Keratinocyte (primary cell): ENCODE data around the gene WFDC5. TPM values are rescaled to one million over a fixed set of nuclear protein-coding genes. Genes with fewer than 3 reads are reported as not detected.

Experiments used
- DNase-seq: peaks from one replicate; pipeline ENCODE4 v3.0.0-alpha.2; 2011; ENCODE audit warnings: low read depth, missing footprints, low spot score
- FAIRE-seq: peaks from 2 replicates; lab custom pipeline; 2011; peaks lifted over from hg19 to GRCh38; lab: Jason Lieb, UNC
- H2AFZ ChIP-seq: 2 replicates; pipeline ENCODE4 v1.6.0; 2012; ENCODE audit warnings: low read length, control low read depth, inconsistent platforms; ENCODE audit not compliant: control insufficient read depth
- H3K27ac ChIP-seq: 2 replicates; pipeline ENCODE4 v1.5.1; 2011; ENCODE audit warnings: low read length; ENCODE audit not compliant: control insufficient read depth, insufficient read depth
- H3K27me3 ChIP-seq: 3 replicates; pipeline ENCODE4 v1.6.0; 2011; ENCODE audit warnings: low read length; ENCODE audit not compliant: control insufficient read depth, insufficient read depth; ENCODE audit errors: extremely low read depth
- H3K36me3 ChIP-seq, 2 experiments: 2 replicates in 1 of 2; 3 replicates in 1 of 2; pipeline ENCODE4 v1.5.1; 2011; ENCODE audit warnings: low read length in 2 of 2, mild to moderate bottlenecking in 1 of 2; ENCODE audit not compliant: control insufficient read depth in 2 of 2, insufficient read depth in 2 of 2; ENCODE audit errors: extremely low read depth in 1 of 2
- H3K4me1 ChIP-seq: 3 replicates; pipeline ENCODE4 v1.5.1; 2011; ENCODE audit warnings: low read length; ENCODE audit not compliant: control insufficient read depth, insufficient read depth; ENCODE audit errors: extremely low read depth
- H3K4me2 ChIP-seq: 3 replicates; pipeline ENCODE4 v1.6.0; 2011; ENCODE audit warnings: low read depth, low read length; ENCODE audit not compliant: control insufficient read depth, insufficient read depth; ENCODE audit errors: extremely low read depth
- H3K4me3 ChIP-seq, 3 experiments: fragments of 200-600 bp in 1 of 3; sonication (generic) in 1 of 3; 2 replicates in 2 of 3; 3 replicates in 1 of 3; pipeline ENCODE4 v1.5.1; 2011 to 2016; ENCODE audit warnings: low read length in 3 of 3, mild to moderate bottlenecking in 3 of 3, control low read depth in 2 of 3, inconsistent platforms in 1 of 3, low read depth in 1 of 3, mixed read lengths in 1 of 3, mixed run types in 1 of 3, moderate library complexity in 1 of 3; ENCODE audit not compliant: control insufficient read depth in 2 of 3, insufficient read depth in 2 of 3; ENCODE audit errors: extremely low read depth in 1 of 3
- H3K79me2 ChIP-seq: 2 replicates; pipeline ENCODE4 v1.6.0; 2012; ENCODE audit warnings: low read length; ENCODE audit not compliant: control insufficient read depth, insufficient read depth
- H3K9ac ChIP-seq: 3 replicates; pipeline ENCODE4 v1.6.0; 2011; ENCODE audit warnings: low read length; ENCODE audit not compliant: control insufficient read depth, insufficient read depth; ENCODE audit errors: extremely low read depth
- H3K9me1 ChIP-seq: 3 replicates; pipeline ENCODE4 v1.6.0; 2011; ENCODE audit warnings: low read length; ENCODE audit not compliant: control insufficient read depth, insufficient read depth; ENCODE audit errors: extremely low read depth
- H3K9me3 ChIP-seq: 2 replicates; pipeline ENCODE4 v1.5.1; 2012; ENCODE audit warnings: low read depth, low read length; ENCODE audit not compliant: control insufficient read depth
- H4K20me1 ChIP-seq: 3 replicates; pipeline ENCODE4 v1.6.0; 2011; ENCODE audit warnings: low read length; ENCODE audit not compliant: control insufficient read depth, insufficient read depth; ENCODE audit errors: extremely low read depth
- CTCF ChIP-seq, 3 experiments: IDR thresholded peaks in 1 of 3; conservative IDR thresholded peaks in 1 of 3; optimal IDR thresholded peaks in 1 of 3; 2 replicates in 2 of 3; 3 replicates in 1 of 3; pipeline versions ENCODE3 to v1.5.1; 2011; ENCODE audit warnings: low read length in 3 of 3, mild to moderate bottlenecking in 3 of 3, moderate library complexity in 2 of 3, control low read depth in 1 of 3, inconsistent platforms in 1 of 3; ENCODE audit not compliant: insufficient read depth in 2 of 3; ENCODE audit errors: extremely low read depth in 1 of 3
- EZH2 ChIP-seq: IDR thresholded peaks from one replicate; pipeline ENCODE4 v1.6.1; 2012; ENCODE audit warnings: inconsistent platforms, mild to moderate bottlenecking, low read length, moderate library complexity
- dilution Hi-C: fragments of 300-500 bp; cut with MboI; formaldehyde crosslinking; loops from one replicate; pipeline ENCODE4 v1.7.0; 2020; ENCODE audit warnings: low sequenced_read_pairs; ENCODE audit not compliant: extremely low pct_ligation_motif_present
- polyA plus RNA-seq, 5 experiments: library from polyadenylated mRNA; depleted of rRNA in 3 of 5; stranded (reverse) in 3 of 5; stranded (forward) in 1 of 5; unstranded in 1 of 5; fragments of >200 nt; gene quantifications; 1 replicate in 1 of 5; 2 replicates in 3 of 5; 3 replicates in 1 of 5; pipeline versions ENCODE4 v1.2.1 to v1.2.3, GENCODE V29; 2011 to 2012; ENCODE audit warnings: missing spikeins in 2 of 5, low read depth in 1 of 5, low replicate concordance in 1 of 5

The WFDC5 gene
- polyA plus RNA-seq, 1 donor (not counting 4 experiments of a cell fraction or from before 2014, with no cell fraction given), result 5.1 TPM

GRCh38 chr20:45097485-45098102 is 17.4 kb downstream of the WFDC5 start:
- H4K20me1 ChIP-seq, result no peaks in the 10 kb centered on the region

GRCh38 chr20:45096781-45097180 is 18.2 kb downstream of the WFDC5 start:
- no peak for FAIRE-seq
- TF ChIP-seq CTCF (optimal IDR thresholded peaks at IDR 0.05 in 1 of 3, IDR thresholded peaks at IDR 0.05 in 1 of 3, conservative IDR thresholded peaks at IDR 0.05 in 1 of 3; ENCODE audit: extremely low read depth in 1 of 3, insufficient read depth in 2 of 3, low read length in 3 of 3) (no peak), EZH2 (no peak)
- Histone ChIP-seq H3K4me1 (peaks cover 11% of the 10 kb centered on the region), H3K9me3 (no peaks in the 10 kb centered on the region), H3K4me3 (no peak overlapping the region), H3K9ac (no peak overlapping the region), H2AFZ (no peak overlapping the region), H3K4me2 (no peak overlapping the region), H3K27me3 (no peaks in the 10 kb centered on the region), H3K36me3 (no peaks in the 10 kb centered on the region), H3K79me2 (no peaks in the 10 kb centered on the region), H4K20me1 (no peaks in the 10 kb centered on the region), H3K27ac (no peak overlapping the region), H3K9me1 (no peaks in the 10 kb centered on the region)
- dilution Hi-C loops, result no loop called here
- no peak for DNase-seq

More at GRCh38 chr20:45097485-45098102, 17.4 kb downstream of the WFDC5 start:
- FAIRE-seq (no peak), DNase-seq (no peak)
- Histone ChIP-seq H3K9ac (no peak overlapping the region), H3K4me1 (peaks cover 11% of the 10 kb centered on the region), H2AFZ (no peak overlapping the region), H3K9me3 (no peaks in the 10 kb centered on the region), H3K27me3 (no peaks in the 10 kb centered on the region), H3K4me3 (no peak overlapping the region), H3K4me2 (no peak overlapping the region), H3K27ac (no peak overlapping the region), H3K79me2 (no peaks in the 10 kb centered on the region), H3K9me1 (no peaks in the 10 kb centered on the region), H3K36me3 (no peaks in the 10 kb centered on the region)
- dilution Hi-C loops, result no loop called here
- TF ChIP-seq EZH2, result no peak
- TF ChIP-seq CTCF (optimal IDR thresholded peaks at IDR 0.05 in 1 of 3, IDR thresholded peaks at IDR 0.05 in 1 of 3, conservative IDR thresholded peaks at IDR 0.05 in 1 of 3; ENCODE audit: extremely low read depth in 1 of 3, insufficient read depth in 2 of 3, low read length in 3 of 3), result no peak
